ENCODE results near the gene CDH22.

CDH22 gene

DNA sequence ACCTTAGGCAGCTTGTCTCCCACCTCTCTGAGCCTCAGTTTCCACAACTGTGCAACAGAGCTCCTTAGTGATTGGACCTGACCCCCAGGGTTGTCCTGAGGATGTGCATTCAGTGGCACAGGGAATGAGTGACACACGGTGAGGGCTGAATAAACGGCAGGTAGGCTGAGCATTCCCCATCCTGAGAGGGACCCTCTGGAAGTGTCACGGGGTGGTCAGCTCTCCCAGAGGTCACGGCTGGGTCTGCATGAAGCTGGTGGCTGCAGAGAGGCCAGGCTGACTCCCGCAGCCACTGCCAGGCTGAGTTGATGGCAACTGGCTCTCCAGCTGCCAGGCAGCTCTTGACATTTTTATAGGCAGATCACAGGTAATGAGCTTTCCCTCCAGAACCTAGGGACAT, 147.6 kb downstream of the CDH22 start:
- no peak for DNase-seq

DNA sequence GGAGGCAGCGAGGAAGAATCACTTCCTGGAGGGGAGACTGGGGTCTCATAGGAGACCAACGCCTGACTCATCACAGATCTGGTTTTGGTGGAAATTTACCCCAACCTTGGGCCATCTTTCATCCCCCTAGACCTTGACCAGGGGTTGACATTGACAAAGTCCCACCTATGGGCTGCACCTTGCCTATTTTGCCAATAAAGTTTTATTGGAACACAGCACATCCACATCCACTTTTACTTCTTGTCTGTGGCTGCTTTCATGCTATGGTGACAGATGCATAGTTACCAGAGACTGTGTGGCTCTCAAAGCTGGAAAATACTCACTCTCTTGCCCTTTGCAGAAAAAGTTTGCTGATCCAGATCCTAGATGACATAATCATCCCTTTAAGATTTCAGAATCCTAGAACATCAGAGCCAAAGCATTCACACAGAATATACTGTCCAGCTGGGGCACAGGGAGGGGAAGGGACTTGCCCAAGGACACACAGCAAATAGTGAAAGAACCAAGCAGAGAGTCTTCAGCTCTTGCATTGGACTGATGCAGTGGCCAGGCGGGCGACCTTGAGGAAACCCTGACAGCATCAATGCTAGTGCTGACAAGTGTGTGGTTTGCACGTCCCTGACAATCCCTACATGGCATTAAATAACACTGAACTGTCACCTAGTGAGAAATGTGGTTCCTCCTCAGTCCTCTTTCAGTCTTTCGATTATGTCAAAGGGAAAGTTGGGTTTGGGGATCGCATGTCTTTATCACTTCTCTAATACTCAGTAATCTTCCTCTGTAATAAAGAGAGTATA, 149.0 kb downstream of the CDH22 start:
- no peak for DNase-seq

DNA sequence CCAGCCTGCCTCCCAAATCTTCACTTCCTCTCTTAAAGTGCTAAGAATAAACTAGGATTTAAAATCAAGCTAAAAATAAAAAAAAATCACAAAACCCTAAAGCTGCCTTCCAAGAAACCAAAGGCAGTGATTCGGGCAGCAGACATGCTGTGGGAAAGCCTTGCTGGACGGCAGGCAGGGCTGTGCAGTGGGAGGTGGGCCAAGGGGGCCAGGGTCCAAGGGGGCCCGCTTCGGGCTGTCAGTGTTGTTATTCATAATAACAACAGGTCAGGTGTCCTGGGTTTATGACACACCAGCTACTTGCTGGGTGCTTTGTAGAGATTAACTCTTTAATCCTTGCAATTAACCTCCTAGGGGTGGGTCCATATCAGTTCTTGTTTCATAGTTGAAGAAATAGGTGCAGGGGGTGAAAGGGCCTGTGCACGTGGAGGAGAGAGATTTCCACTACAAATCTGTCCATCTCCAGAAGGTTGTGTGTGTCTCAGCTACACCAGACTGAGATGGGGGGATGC, 149.8 kb downstream of the CDH22 start:
- DNase-seq: no peak

DNA sequence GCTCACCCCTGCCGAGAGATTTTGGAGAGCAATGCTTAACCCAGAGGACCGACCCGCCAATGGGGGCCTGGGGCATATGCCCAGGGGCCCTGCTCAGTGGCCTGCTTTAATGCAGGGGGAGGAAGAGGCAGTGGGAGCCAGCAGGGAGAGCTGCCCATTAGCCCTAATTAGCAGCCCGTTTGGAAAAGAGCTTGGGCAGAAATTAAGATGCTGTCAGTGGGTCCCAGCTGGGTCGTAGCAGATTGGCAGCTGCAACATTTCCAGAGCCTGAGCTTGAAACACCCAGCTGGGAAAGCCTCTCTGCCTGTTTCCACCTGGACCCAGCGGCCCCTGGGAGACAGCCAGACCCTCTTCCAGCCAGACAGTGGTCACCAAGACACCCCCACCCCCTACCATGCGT, 150.7 kb downstream of the CDH22 start:
- DNase-seq: no peak

DNA sequence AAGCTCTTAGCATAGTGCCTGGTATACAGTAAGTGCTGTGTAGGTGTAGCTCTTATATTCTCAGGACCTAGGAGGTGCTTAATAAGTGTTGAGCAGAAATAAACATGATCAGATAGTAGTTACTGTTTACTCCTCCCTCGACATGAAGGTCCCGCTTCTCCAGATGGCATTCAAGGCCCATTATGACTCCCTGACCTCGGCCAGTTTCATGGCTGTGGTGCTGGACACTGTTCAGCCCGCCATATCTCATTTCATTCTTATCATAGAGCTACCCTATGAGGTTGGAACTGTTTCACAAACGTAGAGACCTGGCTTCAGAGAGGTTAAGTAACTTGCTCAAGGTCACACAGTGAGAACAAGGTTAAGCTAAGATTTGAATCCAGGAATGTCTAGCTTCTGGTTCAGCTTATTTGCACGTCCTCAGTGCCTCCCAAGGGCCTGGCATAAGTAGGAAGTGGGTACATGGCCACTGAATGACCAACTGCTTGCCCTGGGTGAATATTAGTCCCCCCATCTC, 151.2 kb downstream of the CDH22 start:
- no peak for DNase-seq

DNA sequence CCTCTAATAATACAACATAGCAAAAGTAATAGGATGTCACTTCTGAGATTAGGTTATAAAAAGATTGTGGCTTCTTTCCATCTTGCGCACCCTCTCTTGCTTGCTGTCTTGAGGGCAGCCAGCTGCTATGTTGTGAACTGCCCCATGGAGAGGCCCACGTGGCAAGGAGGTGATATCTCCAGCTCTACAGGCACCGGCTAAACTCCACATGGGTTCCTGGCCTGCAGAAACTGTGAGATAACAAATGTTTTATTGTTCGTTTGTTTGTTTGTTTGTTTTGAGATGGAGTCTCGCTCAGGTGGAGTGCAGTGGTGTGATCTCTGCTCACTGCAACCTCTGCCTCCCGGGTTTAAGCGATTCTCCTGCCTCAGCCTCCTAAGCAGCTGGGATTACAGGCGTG, 152.2 kb downstream of the CDH22 start:
- DNase-seq: no peak

DNA sequence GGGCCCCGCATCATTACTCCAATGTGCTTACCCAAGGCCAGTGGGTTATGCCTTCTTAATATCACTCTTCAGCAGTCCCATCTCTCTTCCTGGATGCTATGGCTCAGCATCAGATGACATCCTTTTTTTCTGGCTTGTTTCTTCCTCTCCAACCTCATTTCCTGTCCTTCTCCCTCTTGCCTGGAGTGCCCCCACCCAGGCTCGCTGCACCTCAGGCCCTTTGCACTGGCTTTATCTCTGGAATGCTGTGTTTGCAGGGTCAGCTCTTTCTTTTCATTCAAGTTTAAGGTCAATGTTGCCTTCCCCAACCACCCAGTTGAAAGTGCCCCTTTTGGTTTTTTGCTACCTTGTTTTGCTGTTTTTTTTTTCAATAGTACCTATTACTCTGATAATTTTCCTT, 153.5 kb downstream of the CDH22 start:
- DNase-seq: no peak

DNA sequence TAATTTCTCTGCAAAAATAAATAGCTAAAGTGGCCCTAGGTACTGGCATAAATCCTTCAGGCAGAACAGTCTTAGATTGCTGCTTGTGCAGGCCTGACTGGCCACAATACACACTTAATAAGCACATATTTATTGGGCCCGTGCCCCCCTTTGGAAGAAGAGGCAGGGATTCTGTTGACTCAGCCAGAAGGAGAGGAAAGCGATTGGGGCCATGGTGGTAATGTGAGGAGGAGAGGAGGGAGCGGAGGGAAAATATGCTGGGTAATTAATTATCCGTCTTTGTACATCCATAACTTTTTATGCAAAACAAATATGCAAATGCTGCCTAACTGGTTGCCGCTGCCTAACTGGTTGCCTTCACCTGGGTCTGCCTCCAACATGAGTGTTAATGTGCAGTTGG, 154.0 kb downstream of the CDH22 start:
- DNase-seq: no peak

DNA sequence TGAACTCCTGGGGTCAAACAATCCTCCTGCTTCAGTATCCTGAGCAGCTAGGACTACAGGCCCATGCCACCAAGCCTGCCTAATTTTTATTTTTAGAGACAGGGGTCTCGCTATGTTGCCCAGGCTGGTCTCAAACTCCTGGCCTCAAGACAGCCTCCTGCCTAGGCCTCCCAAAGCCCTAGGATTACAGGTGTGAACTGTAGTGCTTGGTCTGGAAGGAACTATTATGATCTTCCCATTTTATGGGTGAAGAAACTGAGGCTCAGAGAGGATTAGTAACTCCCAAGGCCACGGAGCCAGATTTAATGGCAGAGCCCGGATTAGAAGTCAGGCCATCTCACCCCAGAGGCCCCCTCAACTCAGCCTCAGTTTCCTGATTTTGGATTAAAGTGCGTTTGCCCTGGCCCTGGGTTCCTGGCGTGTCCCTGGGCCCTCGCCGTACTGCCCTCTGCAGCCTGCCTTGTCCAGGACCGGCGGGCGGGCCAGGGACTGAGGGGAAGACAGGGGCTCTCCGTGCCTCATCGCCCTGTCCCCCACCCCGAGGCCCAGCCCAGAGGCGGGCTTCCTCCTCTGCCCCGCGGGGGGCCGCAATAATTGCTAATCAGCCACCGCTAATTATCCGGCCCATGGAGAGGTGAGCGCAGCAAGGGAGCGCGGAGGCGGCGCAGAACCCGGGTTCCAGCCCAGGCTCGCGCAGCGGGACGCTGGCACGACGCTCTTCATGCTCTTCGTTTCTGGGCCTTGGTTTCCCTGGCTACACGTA, 155.3 kb downstream of the CDH22 start:
- DNase-seq: no peak

DNA sequence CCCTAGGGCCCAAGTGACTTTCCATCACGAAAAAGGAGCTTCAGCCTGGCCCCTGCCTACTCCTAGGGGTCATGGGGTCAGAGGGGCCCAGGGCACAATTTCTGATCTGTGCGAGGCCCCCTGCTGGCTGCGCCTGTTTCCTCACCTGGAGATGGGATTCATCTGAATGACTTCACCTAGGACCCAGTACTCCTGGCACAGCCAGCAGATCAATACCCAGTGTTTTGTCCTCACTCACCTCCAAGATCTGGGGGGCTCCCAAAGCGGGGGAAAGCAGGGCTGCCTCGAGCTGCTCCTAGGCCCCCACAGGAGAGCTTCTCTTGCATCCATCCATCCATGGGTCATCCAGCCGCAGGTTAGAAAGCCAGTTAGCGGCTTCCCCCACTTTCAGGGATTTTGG, 156.4 kb downstream of the CDH22 start:
- peak in 1 of 2 experiments; percentile 3 for DNase-seq

DNA sequence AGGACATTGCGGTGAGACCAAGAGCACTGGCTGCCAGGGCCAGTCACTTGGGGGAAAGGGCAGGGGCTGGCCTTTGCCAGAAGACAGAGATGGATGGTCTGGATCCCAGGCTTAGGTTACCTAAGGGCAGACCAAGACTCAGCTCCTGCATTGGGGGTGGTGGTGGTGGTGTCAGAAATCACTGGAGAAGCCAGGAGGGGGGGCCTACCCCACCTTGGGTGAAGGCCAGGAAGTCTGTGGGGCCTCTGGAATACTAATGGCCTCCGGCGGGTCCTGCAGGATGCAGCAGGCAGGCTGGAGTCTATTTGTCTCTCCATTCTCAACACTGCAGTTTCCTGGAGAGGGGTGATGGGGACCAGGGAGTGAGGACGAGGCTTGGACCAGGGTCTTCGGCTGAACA, 157.4 kb downstream of the CDH22 start:
- DNase-seq: no peak

DNA sequence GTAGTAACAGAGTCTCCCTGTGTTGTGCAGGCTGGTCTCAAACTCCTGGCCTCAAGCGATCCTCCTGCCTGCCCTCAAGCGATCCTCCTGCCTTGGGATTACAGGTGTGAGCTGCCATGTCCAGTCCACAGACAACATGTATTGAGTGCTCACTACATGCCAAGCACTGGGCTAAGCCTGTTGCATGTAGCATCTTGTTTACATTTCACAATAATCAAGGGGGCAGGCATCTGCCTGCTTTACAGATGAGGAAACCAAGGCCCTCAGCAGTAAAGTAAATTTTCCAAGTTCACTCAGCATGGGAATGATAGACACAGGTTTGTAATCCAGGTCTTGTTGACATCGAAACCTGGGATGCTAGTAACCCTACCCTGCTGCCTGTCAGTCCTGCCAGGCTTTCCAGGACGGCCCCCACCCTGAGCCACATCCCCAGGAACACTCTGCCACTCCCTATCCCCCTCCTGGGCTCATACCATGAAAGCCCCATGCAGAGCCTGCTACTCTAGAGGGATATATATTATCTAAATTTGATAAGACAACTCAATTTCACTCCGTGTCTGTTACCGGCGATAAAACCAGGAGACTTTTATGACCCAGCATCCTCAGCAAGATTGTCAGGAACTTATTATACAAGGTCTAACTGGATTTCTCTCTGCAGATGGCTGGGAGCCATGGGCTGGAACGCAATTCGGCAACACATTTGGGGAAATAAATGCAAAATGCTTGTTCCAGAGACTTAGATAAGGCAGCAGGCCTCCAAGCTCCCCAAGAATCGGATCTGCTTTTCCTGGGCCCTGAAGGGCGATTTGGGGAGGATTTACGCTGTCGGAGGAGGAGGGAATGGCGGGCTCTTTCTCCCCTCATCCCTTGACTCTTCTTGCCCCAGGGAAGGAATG, 159.7 kb downstream of the CDH22 start:
- DNase-seq: no peak

DNA sequence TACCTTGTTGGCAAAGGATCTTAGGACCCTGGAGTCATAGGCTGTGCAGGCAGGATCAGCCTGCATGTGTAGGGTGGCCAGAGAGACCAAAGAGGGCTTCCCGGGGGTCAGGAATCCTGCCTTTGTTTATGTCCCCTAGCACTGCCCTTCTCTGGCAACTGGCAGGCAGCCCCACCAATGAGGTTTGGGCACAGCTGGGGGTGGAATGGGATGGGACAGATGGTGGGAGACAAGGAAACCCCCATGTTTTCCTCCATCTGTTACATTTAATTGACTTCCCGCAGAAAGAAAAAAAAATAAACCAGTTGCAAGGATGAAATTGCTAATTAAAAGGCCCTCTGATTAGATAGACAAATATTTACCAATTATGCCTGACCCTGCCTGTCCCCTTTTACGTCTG, 162.6 kb downstream of the CDH22 start:
- no peak for DNase-seq

DNA sequence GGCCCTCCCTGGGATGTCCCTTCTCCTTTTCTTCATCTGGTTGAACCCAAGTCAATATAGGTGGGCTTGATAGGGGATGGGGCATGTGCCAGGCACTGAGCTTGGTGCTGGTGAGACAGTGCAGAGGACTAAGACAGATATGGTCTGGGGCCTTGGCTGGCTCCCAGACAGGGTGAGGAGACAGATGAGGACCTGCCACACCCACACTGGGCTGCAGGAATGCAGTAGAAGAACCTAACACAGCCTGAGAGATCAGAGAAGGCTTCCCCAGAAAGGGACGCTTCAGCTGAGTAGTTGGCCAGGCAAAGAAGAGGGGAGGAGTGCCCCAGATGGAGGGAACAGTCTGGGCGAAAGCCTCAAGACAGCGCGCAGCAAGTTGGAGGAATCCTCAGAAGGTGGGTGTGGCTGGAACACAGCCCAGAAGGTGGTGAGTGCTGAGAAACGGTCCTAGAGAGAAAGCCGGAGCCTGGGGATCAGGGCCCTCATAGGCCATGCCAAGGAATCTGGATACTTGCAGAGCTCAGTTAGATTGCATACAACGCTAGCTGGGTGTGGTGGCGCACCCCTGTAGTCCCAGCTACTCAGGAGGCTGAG, 163.8 kb downstream of the CDH22 start:
- no peak for DNase-seq

DNA sequence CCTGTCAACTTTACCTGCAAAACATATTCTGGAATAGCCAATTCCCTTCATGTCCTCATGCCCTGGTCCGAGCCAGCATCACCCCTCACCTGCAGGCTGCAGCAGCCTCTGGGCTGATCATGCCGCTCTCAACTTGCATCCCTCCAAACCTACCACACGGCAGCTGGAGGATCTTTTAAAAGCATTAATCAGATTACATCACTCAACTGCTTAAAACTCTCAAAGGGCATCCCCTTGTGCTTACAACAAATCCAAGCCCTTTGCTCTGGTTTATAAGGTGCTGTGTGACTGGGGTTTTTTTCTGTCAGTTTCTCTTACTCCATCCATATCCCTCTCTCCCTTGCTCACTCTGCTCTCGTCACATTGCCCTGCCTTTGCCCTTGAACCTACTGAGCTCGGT, 166.2 kb downstream of the CDH22 start:
- DNase-seq: no peak

DNA sequence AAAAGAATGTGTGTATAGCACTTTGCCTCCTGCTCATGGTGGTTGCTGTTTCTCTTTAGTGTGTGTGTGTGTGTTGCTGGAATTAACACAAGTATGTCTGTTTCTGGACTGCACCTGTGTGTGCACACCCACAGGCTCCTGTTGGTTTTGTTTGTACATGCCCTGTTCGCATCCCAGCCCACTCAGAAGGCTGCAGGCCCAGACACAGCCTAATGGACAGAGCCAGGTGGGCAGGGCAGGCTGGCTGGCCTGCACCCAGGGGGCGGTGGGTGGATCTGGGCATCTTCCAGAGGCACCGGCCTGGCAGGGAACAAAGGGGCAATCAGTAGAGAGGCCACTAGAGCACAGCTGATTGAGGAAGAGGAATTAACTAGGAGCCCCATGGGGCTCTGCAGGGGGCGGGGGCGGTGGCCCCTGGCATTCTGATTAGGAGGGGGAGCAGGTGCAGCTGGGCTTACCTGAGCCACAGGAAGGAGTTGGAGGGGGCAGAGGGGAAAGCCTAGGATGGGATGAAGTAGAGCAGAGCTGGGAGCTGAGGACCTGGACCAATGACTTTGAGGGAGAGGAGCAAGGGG, 168.3 kb downstream of the CDH22 start:
- DNase-seq: no peak

DNA sequence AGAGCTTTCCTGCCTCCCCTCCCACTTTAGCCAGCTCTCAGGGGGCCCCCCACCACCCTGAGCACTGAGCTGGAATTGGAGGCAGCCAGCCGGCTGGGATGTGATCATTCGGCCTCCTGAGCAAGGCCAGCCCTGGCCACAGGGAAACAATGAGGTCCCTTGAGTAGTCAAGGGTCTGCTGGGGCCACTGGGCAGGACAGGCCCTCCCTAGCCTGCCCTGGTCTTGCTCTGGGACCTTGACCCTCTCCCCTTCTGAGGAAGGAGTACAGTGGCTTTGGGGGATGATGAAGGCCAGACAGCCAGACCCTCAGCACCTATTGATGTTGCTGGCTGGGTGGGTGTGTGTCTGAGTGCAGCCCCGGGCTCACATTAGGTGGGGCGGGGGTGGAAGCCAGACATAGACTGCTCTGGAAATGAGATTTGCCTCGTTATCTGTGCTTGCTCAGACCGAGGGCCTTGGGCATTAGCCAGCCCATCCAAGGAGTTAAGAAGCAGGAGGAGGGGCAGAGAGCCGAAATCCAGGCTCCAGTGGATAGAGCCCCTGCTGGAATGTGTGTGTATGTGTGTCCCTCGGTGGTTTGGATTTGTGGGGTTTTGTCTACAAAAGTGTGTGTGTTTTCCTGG, 168.9 kb downstream of the CDH22 start:
- no peak for DNase-seq

DNA sequence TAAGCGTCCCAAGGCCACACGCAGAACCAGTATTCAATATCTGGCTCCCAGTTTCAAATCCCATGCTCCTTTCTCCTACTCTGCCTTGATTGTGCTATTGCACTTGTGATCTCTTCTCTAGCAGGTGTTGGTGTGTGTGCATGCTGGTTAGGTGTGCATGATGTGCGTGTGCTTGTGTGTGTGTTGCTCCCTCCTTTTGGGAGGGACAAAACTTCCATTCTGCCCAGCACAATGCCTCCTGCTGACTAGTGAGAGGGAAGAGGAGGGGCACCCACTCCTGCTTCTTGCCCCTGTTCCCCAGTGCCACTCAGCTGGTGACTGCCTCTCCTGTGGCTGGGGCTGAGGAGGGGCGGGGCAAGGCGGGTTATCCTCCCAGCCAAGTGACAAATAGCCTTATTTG, 170.5 kb downstream of the CDH22 start:
- DNase-seq: no peak

DNA sequence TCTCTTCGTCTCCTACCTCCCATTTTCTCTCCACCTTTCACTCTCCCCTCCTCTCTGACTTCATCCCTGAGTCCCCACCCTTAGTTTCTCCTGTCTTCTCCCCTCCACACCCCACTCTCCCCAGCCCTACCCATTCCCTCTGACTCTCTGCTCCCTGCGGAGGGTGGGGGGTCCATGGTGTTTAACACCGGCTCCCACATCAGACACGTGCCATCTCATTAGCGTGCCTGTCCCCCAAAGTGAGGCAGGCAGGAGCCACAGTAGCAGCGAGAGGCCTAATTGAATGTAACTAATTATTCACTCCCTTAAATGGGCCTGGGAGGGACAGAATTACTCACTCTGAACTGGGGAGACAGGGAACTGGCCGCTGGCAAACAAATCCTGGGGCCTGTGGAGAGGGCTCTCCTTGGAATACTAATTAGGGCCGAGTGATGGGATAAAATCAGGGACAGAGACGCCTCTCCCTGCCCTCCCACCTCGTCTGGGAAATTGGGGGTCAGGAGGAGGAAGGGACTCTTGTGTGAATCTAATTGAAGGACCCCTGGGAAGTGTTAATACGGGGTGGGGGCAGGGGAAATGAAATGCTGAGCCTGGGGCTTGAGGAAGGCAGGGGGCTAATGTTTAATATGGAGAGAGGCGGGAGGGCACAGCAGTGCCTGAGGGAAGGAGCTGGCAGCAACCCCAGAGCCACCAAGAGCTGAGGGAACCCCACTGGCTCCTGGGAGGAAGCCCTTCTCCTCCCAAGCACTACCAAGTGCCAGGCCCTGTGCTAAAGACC, 172.3 kb downstream of the CDH22 start:
- no peak for DNase-seq

DNA sequence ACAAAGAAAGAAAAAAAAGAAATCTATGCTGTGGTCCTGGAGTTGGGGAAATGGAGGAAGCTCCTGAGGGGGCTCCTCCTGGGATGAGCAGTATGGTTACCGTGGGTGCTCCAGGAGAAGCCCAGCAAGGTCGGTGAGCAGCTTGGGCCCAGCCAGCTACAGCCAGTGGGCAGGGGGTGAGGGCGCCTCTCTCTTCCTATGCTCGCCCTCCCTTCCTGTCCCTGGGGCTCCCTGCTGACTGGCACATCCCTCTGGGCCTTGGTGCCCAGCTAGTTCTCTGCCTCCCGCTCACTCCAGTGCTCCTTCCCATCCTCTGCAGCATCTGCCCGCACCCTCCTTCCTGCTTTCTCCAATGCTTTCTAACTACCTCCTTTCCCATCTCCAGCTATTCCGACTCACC, 173.6 kb downstream of the CDH22 start:
- DNase-seq: no peak
